HG02884 (cell line): ENCODE data around the gene MPND.
"Not testable (repeated sequence)": the region's sequence is repeated elsewhere in the genome, so short reads cannot be mapped to it uniquely, and the experiment has no call there.

Source experiments
- ATAC-seq: cut with Tn5 transposase; IDR thresholded peaks from one replicate; pipeline ENCODE4 v1.9.1; 2021; ENCODE audit warnings: mild to moderate bottlenecking, moderate library complexity; ENCODE audit not compliant: unreplicated experiment

Gene MPND

GRCh38 chr19:4345342-4346019 lies 2.1 kb downstream of the MPND start:
- no peak for ATAC-seq

GRCh38 chr19:4346020-4346383 lies 2.6 kb downstream of the MPND start:
- ATAC-seq: no peak

GRCh38 chr19:4347521-4347920 lies 4.2 kb downstream of the MPND start:
- ATAC-seq: no peak

- ATAC-seq: not testable (repeated sequence)
Observed at GRCh38 chr19:4349225-4349624, 5.9 kb downstream of the MPND start.

- no peak for ATAC-seq
Observed at GRCh38 chr19:4350111-4350510, 6.7 kb downstream of the MPND start.

- ATAC-seq: no peak
Observed at GRCh38 chr19:4350726-4351125, 7.4 kb downstream of the MPND start.

GRCh38 chr19:4352701-4353121 lies 9.3 kb downstream of the MPND start:
- no peak for ATAC-seq

GRCh38 chr19:4354282-4354681 lies 10.9 kb downstream of the MPND start:
- no peak for ATAC-seq

- no peak for ATAC-seq
Observed at GRCh38 chr19:4354897-4355296, 11.5 kb downstream of the MPND start.

- no peak for ATAC-seq
Observed at GRCh38 chr19:4357095-4357797, 13.9 kb downstream of the MPND start.

GRCh38 chr19:4357921-4358326 lies 14.6 kb downstream of the MPND start:
- no peak for ATAC-seq

- no peak for ATAC-seq
Observed at GRCh38 chr19:4358709-4359626, 15.6 kb downstream of the MPND start.

GRCh38 chr19:4359627-4360000 lies 16.3 kb downstream of the MPND start:
- ATAC-seq: no peak

- ATAC-seq: no peak
Observed at GRCh38 chr19:4360081-4360569, 16.8 kb downstream of the MPND start.

GRCh38 chr19:4360641-4361151 lies 17.3 kb downstream of the MPND start:
- no peak for ATAC-seq

GRCh38 chr19:4361152-4362046 lies 18.0 kb downstream of the MPND start:
- no peak for ATAC-seq

- ATAC-seq: no peak
Observed at GRCh38 chr19:4362101-4362828, 18.9 kb downstream of the MPND start.

- no peak for ATAC-seq
Observed at GRCh38 chr19:4362831-4363545, 19.6 kb downstream of the MPND start.
